H9 (cell line): ENCODE results near the gene PTK7. TPM values are rescaled to one million over a fixed set of nuclear protein-coding genes. Genes with fewer than 3 reads are reported as not detected.
A peak's percentile ranks its signal among the peaks of the same experiment; 100 is the strongest.

Experiments
- DNase-seq: peaks from one replicate; pipeline ENCODE4 v3.0.0-alpha.2; 2017
- H2AFZ ChIP-seq: one replicate; pipeline ENCODE4 v1.6.1; 2013; ENCODE audit warnings: mild to moderate bottlenecking, low read length, control low read depth, moderate library complexity
- H2AK5ac ChIP-seq: 2 replicates; pipeline ENCODE4 v1.6.1; 2013; ENCODE audit warnings: low read length, control low read depth, mixed read lengths; ENCODE audit not compliant: insufficient read length
- H2BK120ac ChIP-seq: one replicate; pipeline ENCODE4 v1.6.1; 2013; ENCODE audit warnings: low read depth, mild to moderate bottlenecking, low read length, control low read depth, inconsistent platforms; ENCODE audit not compliant: poor library complexity, severe bottlenecking
- H2BK12ac ChIP-seq: 2 replicates; pipeline ENCODE4 v1.6.1; 2013; ENCODE audit warnings: low read length, control low read depth, mixed read lengths, low read depth; ENCODE audit not compliant: insufficient read length
- H2BK15ac ChIP-seq: 2 replicates; pipeline ENCODE4 v1.6.1; 2013; ENCODE audit warnings: low read depth, low read length, control low read depth
- H2BK20ac ChIP-seq: one replicate; pipeline ENCODE4 v1.6.1; 2013; ENCODE audit warnings: low read depth, mild to moderate bottlenecking, low read length, control low read depth, inconsistent platforms; ENCODE audit not compliant: poor library complexity, severe bottlenecking
- H2BK5ac ChIP-seq: 2 replicates; pipeline ENCODE4 v1.6.1; 2013; ENCODE audit warnings: low read length, control low read depth, mixed read lengths; ENCODE audit not compliant: insufficient read length
- H3K14ac ChIP-seq: 2 replicates; pipeline ENCODE4 v1.6.1; 2013; ENCODE audit warnings: low read length, control low read depth; ENCODE audit not compliant: insufficient read depth
- H3K18ac ChIP-seq: 2 replicates; pipeline ENCODE4 v1.6.1; 2013; ENCODE audit warnings: low read depth, mild to moderate bottlenecking, mixed read lengths, low read length, control low read depth; ENCODE audit not compliant: insufficient read length
- H3K23ac ChIP-seq: 2 replicates; pipeline ENCODE4 v1.6.1; 2013; ENCODE audit warnings: low read length, control low read depth, mixed read lengths, low read depth; ENCODE audit not compliant: insufficient read length
- H3K23me2 ChIP-seq: 2 replicates; pipeline ENCODE4 v1.6.1; 2013; ENCODE audit warnings: low read depth, mild to moderate bottlenecking, mixed read lengths, low read length, control low read depth; ENCODE audit not compliant: insufficient read length, poor library complexity, severe bottlenecking
- H3K27ac ChIP-seq: 2 replicates; pipeline ENCODE4 v1.5.1; 2013; ENCODE audit warnings: low read length, control low read depth, mixed read lengths, low read depth; ENCODE audit not compliant: insufficient read length
- H3K27me3 ChIP-seq: 2 replicates; pipeline ENCODE4 v1.6.1; 2013; ENCODE audit warnings: low read length, control low read depth, inconsistent platforms; ENCODE audit not compliant: insufficient read depth
- H3K4ac ChIP-seq: 2 replicates; pipeline ENCODE4 v1.6.1; 2013; ENCODE audit warnings: low read depth, mild to moderate bottlenecking, control low read depth, inconsistent platforms, low read length, moderate library complexity
- H3K4me1 ChIP-seq: 2 replicates; pipeline ENCODE4 v1.6.1; 2013; ENCODE audit warnings: low read length, control low read depth, inconsistent platforms; ENCODE audit not compliant: insufficient read depth
- H3K4me2 ChIP-seq: 2 replicates; pipeline ENCODE4 v1.6.1; 2013; ENCODE audit warnings: low read length, control low read depth, mixed read lengths; ENCODE audit not compliant: insufficient read length, insufficient read depth
- H3K56ac ChIP-seq: 2 replicates; pipeline ENCODE4 v1.6.1; 2013; ENCODE audit warnings: low read depth, mild to moderate bottlenecking, mixed read lengths, low read length, control low read depth; ENCODE audit not compliant: insufficient read length
- H3K79me1 ChIP-seq: 2 replicates; pipeline ENCODE4 v1.6.1; 2013; ENCODE audit warnings: low read depth, mild to moderate bottlenecking, moderate library complexity, low read length, control low read depth, inconsistent platforms; ENCODE audit not compliant: insufficient read depth, poor library complexity, severe bottlenecking
- H3K79me2 ChIP-seq: 2 replicates; pipeline ENCODE4 v1.6.1; 2013; ENCODE audit warnings: low read length, control low read depth, inconsistent platforms; ENCODE audit not compliant: insufficient read depth
- H3K9ac ChIP-seq: 2 replicates; pipeline ENCODE4 v1.6.1; 2013; ENCODE audit warnings: low read length, control low read depth, mixed read lengths; ENCODE audit not compliant: insufficient read length; ENCODE audit errors: extremely low read depth
- H3K9me3 ChIP-seq: one replicate; pipeline ENCODE4 v1.6.1; 2013; ENCODE audit warnings: low read depth, low read length, inconsistent platforms; ENCODE audit not compliant: control insufficient read depth
- H3T11ph ChIP-seq: one replicate; pipeline ENCODE4 v1.6.1; 2013; ENCODE audit warnings: mild to moderate bottlenecking, low read length, control low read depth, inconsistent platforms
- H4K20me1 ChIP-seq: one replicate; pipeline ENCODE4 v1.6.1; 2013; ENCODE audit not compliant: control insufficient read depth, insufficient read length, insufficient read depth
- H4K5ac ChIP-seq: 2 replicates; pipeline ENCODE4 v1.6.1; 2013; ENCODE audit warnings: low read depth, mild to moderate bottlenecking, mixed read lengths, low read length, control low read depth; ENCODE audit not compliant: insufficient read length
- H4K8ac ChIP-seq: replicated peaks from 2 replicates; pipeline ENCODE4 v1.6.1; 2013; ENCODE audit warnings: low read length, control low read depth, mixed read lengths, low read depth; ENCODE audit not compliant: insufficient read length
- H4K91ac ChIP-seq: 2 replicates; pipeline ENCODE4 v1.6.1; 2013; ENCODE audit warnings: low read depth, mild to moderate bottlenecking, moderate library complexity, mixed read lengths, low read length, control low read depth; ENCODE audit not compliant: insufficient read length
- H3K27ac Mint-ChIP-seq, 3 experiments: 2 replicates in 2 of 3; 3 replicates in 1 of 3; pipeline ENCODE4 v1.8.0; 2020 to 2021; ENCODE audit warnings: mixed read lengths in 3 of 3, mild to moderate bottlenecking in 1 of 3, moderate library complexity in 1 of 3
- H3K27me3 Mint-ChIP-seq: 2 replicates; pipeline ENCODE4 v1.8.0; 2021; ENCODE audit warnings: low read depth, mild to moderate bottlenecking, moderate library complexity, mixed read lengths
- H3K36me3 Mint-ChIP-seq, 3 experiments: 2 replicates in 2 of 3; 3 replicates in 1 of 3; pipeline ENCODE4 v1.8.0; 2020 to 2021; ENCODE audit warnings: low read depth in 3 of 3, mixed read lengths in 3 of 3; ENCODE audit not compliant: insufficient read depth in 1 of 3
- H3K4me1 Mint-ChIP-seq, 2 experiments: 2 replicates each; pipeline ENCODE4 v1.8.0; 2020; ENCODE audit warnings: mixed read lengths in 2 of 2
- H3K4me3 Mint-ChIP-seq, 2 experiments: 2 replicates in 1 of 2; 3 replicates in 1 of 2; pipeline ENCODE4 v1.8.0; 2020 to 2021; ENCODE audit warnings: mild to moderate bottlenecking in 2 of 2, mixed read lengths in 2 of 2, moderate library complexity in 1 of 2
- H3K9me3 Mint-ChIP-seq, 2 experiments: 2 replicates in 1 of 2; 3 replicates in 1 of 2; pipeline ENCODE4 v1.8.0; 2020; ENCODE audit warnings: mild to moderate bottlenecking in 2 of 2, mixed read lengths in 2 of 2, moderate library complexity in 1 of 2
- CTCF ChIP-seq: fragments of 200-600 bp; sonication (generic); conservative IDR thresholded peaks from 3 replicates; pipeline ENCODE4 v1.8.0; 2021; ENCODE audit warnings: antibody characterized with exemption, mild to moderate bottlenecking
- WGBS: extraction: QIAGEN DNeasy Blood & Tissue Kit; methylation state at CpG from one replicate; pipeline ENCODE4 v1.1.7; 2013; ENCODE audit warnings: missing lambda C conversion rate, low lambda C conversion rate, mixed read lengths; ENCODE audit not compliant: insufficient read length; ENCODE audit errors: extremely low coverage; 5-methylcytosine and 5-hydroxymethylcytosine counted together
- total RNA-seq: library from RNA; stranded (reverse); gene quantifications from 2 replicates; pipeline ENCODE4 v1.2.1, GENCODE V29; 2021

PTK7 gene
- total RNA-seq, 1 experiment from 2014 or later = 128 TPM

GRCh38 chr6:43082806-43083655 is 6.9 kb downstream of the PTK7 start:
- Mint-ChIP-seq H3K9me3 (no peaks in the 10 kb centered on the region), H3K4me1 (peaks cover 40 to 42% of the 10 kb centered on the region in 2 experiments), H3K27ac (peak overlapping the region in 1 of 3 experiments; percentile 46; a peak in 1 of 7 replicates), H3K36me3 (peaks cover 4 to 9% (median 4%) of the 10 kb centered on the region in 3 experiments; a peak in 5 of 7 replicates), H3K27me3 (no peaks in the 10 kb centered on the region), H3K4me3 (peak overlapping the region in 1 of 2 experiments; percentile 5; a peak in 1 of 5 replicates)
- Histone ChIP-seq H2BK120ac (no peak overlapping the region), H4K91ac (no peak overlapping the region), H3K9me3 (no peaks in the 10 kb centered on the region), H3K14ac (no peak overlapping the region), H3K4me1 (peaks cover 5% of the 10 kb centered on the region; the same call in 1 of the 2 replicates), H4K8ac (no peak overlapping the region), H2BK20ac (no peak overlapping the region), H3T11ph (no peak overlapping the region), H3K9ac (no peak overlapping the region), H3K79me1 (peaks cover 6% of the 10 kb centered on the region), H3K23ac (no peak overlapping the region), H3K27me3 (no peaks in the 10 kb centered on the region), H3K27ac (no peak overlapping the region), H2BK15ac (no peak overlapping the region), H4K5ac (no peak overlapping the region), H3K79me2 (peaks cover 37% of the 10 kb centered on the region; the same call in 1 of the 2 replicates), H3K18ac (no peak overlapping the region), H3K4me2 (no peak overlapping the region), H4K20me1 (no peaks in the 10 kb centered on the region), H3K56ac (no peak overlapping the region), H2BK12ac (no peak overlapping the region), H3K23me2 (no peaks in the 10 kb centered on the region), H2BK5ac (no peak overlapping the region), H3K4ac (no peak overlapping the region), H2AFZ (no peak overlapping the region), H2AK5ac (no peak overlapping the region)
- no CpG with 5 or more reads among the region's 13 CpGs for WGBS
- DNase-seq = no peak
- TF ChIP-seq CTCF = no peak
